ENCODE measurements around the gene WWC2.

GRCh38 chr4:183320211-183321059 lies 221.4 kb downstream of the WWC2 start, which contains the start of gene CLDN22:
- no peak for TF ChIP-seq EZH2 (IDR thresholded peaks at IDR 0.05; ENCODE audit: borderline replicate concordance, low read depth, low read length, poor library complexity, severe bottlenecking)
- TF ChIP-seq, protein P1, sequence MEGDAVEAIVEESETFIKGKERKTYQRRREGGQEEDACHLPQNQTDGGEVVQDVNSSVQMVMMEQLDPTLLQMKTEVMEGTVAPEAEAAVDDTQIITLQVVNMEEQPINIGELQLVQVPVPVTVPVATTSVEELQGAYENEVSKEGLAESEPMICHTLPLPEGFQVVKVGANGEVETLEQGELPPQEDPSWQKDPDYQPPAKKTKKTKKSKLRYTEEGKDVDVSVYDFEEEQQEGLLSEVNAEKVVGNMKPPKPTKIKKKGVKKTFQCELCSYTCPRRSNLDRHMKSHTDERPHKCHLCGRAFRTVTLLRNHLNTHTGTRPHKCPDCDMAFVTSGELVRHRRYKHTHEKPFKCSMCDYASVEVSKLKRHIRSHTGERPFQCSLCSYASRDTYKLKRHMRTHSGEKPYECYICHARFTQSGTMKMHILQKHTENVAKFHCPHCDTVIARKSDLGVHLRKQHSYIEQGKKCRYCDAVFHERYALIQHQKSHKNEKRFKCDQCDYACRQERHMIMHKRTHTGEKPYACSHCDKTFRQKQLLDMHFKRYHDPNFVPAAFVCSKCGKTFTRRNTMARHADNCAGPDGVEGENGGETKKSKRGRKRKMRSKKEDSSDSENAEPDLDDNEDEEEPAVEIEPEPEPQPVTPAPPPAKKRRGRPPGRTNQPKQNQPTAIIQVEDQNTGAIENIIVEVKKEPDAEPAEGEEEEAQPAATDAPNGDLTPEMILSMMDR (conservative IDR thresholded peaks at IDR 0.05; ENCODE audit: low read depth, low read length) = no peak
